Measurements from ENCODE around the gene TRAPPC14. TPM values are rescaled to one million over a fixed set of nuclear protein-coding genes. Genes with fewer than 3 reads are reported as not detected.

TRAPPC14 gene, protein sequence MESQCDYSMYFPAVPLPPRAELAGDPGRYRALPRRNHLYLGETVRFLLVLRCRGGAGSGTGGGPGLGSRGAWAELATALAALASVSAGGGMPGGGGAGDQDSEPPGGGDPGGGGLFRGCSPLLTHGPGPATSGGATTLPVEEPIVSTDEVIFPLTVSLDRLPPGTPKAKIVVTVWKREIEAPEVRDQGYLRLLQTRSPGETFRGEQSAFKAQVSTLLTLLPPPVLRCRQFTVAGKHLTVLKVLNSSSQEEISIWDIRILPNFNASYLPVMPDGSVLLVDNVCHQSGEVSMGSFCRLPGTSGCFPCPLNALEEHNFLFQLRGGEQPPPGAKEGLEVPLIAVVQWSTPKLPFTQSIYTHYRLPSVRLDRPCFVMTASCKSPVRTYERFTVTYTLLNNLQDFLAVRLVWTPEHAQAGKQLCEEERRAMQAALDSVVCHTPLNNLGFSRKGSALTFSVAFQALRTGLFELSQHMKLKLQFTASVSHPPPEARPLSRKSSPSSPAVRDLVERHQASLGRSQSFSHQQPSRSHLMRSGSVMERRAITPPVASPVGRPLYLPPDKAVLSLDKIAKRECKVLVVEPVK
- total RNA-seq (1 to 10 TPM; 3.5 to 6.9 TPM), polyA plus RNA-seq (1 to 10 TPM; 2.8 to 9.7 TPM)

DNA sequence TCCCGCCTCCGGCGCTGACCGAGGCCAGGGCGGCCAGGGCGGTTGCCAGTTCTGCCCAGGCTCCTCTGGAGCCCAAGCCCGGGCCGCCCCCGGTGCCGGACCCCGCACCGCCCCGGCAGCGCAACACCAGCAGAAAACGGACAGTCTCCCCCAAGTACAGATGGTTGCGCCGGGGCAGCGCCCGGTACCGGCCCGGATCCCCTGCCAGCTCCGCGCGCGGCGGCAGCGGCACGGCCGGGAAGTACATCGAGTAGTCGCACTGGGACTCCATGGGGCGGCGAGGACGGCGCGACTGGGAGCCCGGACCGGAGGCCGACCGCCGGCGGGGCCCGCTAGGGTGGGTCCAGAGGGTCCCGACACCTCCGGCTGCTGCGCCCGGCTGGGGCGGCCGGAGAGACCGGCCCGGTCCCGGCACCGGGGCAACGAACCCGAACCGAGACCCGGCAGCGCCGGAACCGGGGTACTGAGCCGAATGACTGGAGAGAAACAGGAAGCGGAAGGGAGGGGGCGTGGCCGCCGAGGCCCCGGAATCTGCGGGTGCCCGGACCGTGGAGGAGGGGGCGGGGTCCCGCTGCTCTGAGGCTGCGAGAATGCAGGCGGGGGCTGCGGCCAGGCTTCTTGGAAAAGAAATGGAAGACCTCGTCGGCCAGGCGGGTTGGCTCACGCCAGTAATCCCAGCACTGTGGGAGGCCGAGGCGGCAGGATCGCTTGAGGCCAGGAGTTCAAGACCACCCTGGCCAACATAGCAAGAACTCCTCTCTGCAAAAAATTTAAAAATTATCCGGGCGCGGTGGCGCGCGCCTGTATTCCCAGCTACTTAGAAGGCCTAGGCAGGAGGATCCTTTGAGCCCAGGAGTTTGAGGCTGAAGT, at the start of gene TRAPPC14:
TSS of gene TRAPPC14 (minus strand) at position 495 of the 870 bp plus-strand sequence. CDS start at position 271, 224 bp downstream.
- DNase-seq (ENCODE audit: low spot score) = peak; percentile 87
- Histone ChIP-seq H3K4me1 (ENCODE audit: control insufficient read depth in 4 of 4, insufficient read depth in 4 of 4, low read length in 3 of 4) (peaks cover 3 to 17% (median 10%) of the 10 kb centered on the region in 4 donors), H3K27ac (ENCODE audit: low read depth in 1 of 2, low read length in 2 of 2) (peak within 1 kb of the TSS; percentile 84 to 92), H3K9me3 (ENCODE audit: control insufficient read depth in 4 of 4, low read length in 3 of 4) (no peaks in the 10 kb centered on the region), H3K27me3 (ENCODE audit: control insufficient read depth in 4 of 4, insufficient read depth in 4 of 4, low read length in 3 of 4) (no peaks in the 10 kb centered on the region), H3K36me3 (ENCODE audit: control insufficient read depth in 4 of 4, insufficient read depth in 3 of 4, low read depth in 1 of 4, low read length in 3 of 4) (peaks cover 2 to 28% (median 11%) of the 10 kb centered on the region in 4 donors), H3K9ac (ENCODE audit: low read depth in 1 of 2, low read length in 2 of 2) (peak within 1 kb of the TSS in 1 of 2 donors; percentile 71), H3K4me3 (ENCODE audit: low read depth in 1 of 3, low read length in 3 of 3) (peak within 1 kb of the TSS; percentile 77 to 95 (median 83))
- TF ChIP-seq, protein P1, sequence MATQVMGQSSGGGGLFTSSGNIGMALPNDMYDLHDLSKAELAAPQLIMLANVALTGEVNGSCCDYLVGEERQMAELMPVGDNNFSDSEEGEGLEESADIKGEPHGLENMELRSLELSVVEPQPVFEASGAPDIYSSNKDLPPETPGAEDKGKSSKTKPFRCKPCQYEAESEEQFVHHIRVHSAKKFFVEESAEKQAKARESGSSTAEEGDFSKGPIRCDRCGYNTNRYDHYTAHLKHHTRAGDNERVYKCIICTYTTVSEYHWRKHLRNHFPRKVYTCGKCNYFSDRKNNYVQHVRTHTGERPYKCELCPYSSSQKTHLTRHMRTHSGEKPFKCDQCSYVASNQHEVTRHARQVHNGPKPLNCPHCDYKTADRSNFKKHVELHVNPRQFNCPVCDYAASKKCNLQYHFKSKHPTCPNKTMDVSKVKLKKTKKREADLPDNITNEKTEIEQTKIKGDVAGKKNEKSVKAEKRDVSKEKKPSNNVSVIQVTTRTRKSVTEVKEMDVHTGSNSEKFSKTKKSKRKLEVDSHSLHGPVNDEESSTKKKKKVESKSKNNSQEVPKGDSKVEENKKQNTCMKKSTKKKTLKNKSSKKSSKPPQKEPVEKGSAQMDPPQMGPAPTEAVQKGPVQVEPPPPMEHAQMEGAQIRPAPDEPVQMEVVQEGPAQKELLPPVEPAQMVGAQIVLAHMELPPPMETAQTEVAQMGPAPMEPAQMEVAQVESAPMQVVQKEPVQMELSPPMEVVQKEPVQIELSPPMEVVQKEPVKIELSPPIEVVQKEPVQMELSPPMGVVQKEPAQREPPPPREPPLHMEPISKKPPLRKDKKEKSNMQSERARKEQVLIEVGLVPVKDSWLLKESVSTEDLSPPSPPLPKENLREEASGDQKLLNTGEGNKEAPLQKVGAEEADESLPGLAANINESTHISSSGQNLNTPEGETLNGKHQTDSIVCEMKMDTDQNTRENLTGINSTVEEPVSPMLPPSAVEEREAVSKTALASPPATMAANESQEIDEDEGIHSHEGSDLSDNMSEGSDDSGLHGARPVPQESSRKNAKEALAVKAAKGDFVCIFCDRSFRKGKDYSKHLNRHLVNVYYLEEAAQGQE (IDR thresholded peaks at IDR 0.05) = no peak
- no peak for TF ChIP-seq JUND (IDR thresholded peaks at IDR 0.05)
- no peak for TF ChIP-seq TAF1 (conservative IDR thresholded peaks at IDR 0.05)
- peak; percentile 31 for TF ChIP-seq SP1 (IDR thresholded peaks at IDR 0.05)
- no peak for TF ChIP-seq ZBTB33 (IDR thresholded peaks at IDR 0.05)
- no peak for TF ChIP-seq FOXA2 (IDR thresholded peaks at IDR 0.05)
- TF ChIP-seq NR2F2 (IDR thresholded peaks at IDR 0.05) = no peak
- no peak for TF ChIP-seq HNF4A (conservative IDR thresholded peaks at IDR 0.05)
- peak; percentile 69 to 89 for TF ChIP-seq GABPA (IDR thresholded peaks at IDR 0.05 in 1 of 2, conservative IDR thresholded peaks at IDR 0.05 in 1 of 2)
- TF ChIP-seq YY1 (IDR thresholded peaks at IDR 0.05) = no peak
- TF ChIP-seq FOXA1 (IDR thresholded peaks at IDR 0.05) = no peak
- no peak for TF ChIP-seq HNF4G (IDR thresholded peaks at IDR 0.05)
- TF ChIP-seq RAD21 (IDR thresholded peaks at IDR 0.05) = peak in 1 of 2 donors; percentile 15
- TF ChIP-seq, protein P2, sequence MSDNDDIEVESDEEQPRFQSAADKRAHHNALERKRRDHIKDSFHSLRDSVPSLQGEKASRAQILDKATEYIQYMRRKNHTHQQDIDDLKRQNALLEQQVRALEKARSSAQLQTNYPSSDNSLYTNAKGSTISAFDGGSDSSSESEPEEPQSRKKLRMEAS (IDR thresholded peaks at IDR 0.05) = no peak
- TF ChIP-seq RXRA (IDR thresholded peaks at IDR 0.05) = no peak
- TF ChIP-seq CTCF (IDR thresholded peaks at IDR 0.05; ENCODE audit: low read depth, low read length, missing input control) = no peak
- TF ChIP-seq EGR1 (IDR thresholded peaks at IDR 0.05; ENCODE audit: low read depth in 2 of 2) = no peak
- 1% methylated on average over 87 of the region's 87 CpGs for WGBS

Data from liver (tissue), 9 donors.